Activated B cell treated with CpG ODN at 0.5 μM for 24 hours (primary cell): ENCODE data around the gene CSDE1. TPM values are rescaled to one million over a fixed set of nuclear protein-coding genes. Genes with fewer than 3 reads are reported as not detected.

Experiments used
- ATAC-seq: fragments of 200-7000 bp; cut with Tn5 transposase; one replicate; pipeline ENCODE4 v1.10.0; 2021; ENCODE audit warnings: low read depth, mild to moderate bottlenecking, moderate library complexity
- CTCF ChIA-PET: fragments of 350-600 bp; sonication (Branson Sonifier 250); formaldehyde crosslinking; loops from one replicate; lab custom pipeline; 2021; ENCODE audit warnings: antibody characterized with exemption; lab: Charles Lee
- POLR2A ChIA-PET: fragments of 350-600 bp; sonication (Branson Sonifier 250); formaldehyde crosslinking; loops from one replicate; lab custom pipeline; 2021; ENCODE audit warnings: antibody characterized with exemption; lab: Charles Lee
- DNase-seq: peaks from one replicate; pipeline ENCODE4 v3.0.0; 2022
- H3K27ac Mint-ChIP-seq: one replicate; pipeline ENCODE4 v1.8.0; 2020; ENCODE audit warnings: mixed read lengths
- H3K27me3 Mint-ChIP-seq: one replicate; pipeline ENCODE4 v1.8.0; 2021; ENCODE audit warnings: mixed read lengths
- H3K36me3 Mint-ChIP-seq: one replicate; pipeline ENCODE4 v1.8.0; 2021; ENCODE audit warnings: low read depth, mixed read lengths
- H3K4me1 Mint-ChIP-seq: one replicate; pipeline ENCODE4 v1.8.0; 2021; ENCODE audit warnings: mixed read lengths
- H3K4me3 Mint-ChIP-seq: one replicate; pipeline ENCODE4 v1.8.0; 2020; ENCODE audit warnings: mild to moderate bottlenecking, mixed read lengths
- H3K9me3 Mint-ChIP-seq: one replicate; pipeline ENCODE4 v1.8.0; 2020; ENCODE audit warnings: mixed read lengths
- intact Hi-C: fragments of 100-400 bp; cut with micrococcal nuclease; formaldehyde crosslinking; loops from one replicate; pipeline ENCODE4 v1.15.1; 2024
- total RNA-seq: library from RNA; stranded (reverse); gene quantifications from 2 replicates; pipeline ENCODE4 v1.2.3, GENCODE V29; 2022
- TF ChIP-seq, protein P1 (sequence below): fragments of 200-600 bp; IDR thresholded peaks from one replicate; pipeline ENCODE4 v1.8.0; 2022; ENCODE audit warnings: antibody characterized with exemption, mild to moderate bottlenecking

Gene CSDE1
- total RNA-seq, 1 donor from 2014 or later = 416 TPM

DNA sequence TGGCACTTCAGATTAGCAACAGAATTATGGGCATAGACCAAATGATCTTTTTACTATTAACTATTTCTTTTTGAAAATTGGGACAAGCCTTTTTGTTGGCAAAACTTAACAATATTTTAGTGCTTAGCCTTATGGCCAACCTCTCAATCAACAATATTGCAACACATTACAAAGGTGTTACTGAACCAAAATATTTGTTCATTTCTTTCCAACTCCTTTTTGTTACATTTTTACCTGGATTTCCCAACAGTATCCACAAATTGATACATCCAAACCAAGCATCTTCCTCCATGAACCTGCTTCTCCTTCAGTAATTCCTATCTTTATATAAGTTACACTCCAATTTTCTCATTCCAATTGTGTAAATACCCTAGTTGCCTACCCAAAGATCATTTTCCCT is 61.0 kb downstream of the CSDE1 start:
- TF ChIP-seq, protein P1, sequence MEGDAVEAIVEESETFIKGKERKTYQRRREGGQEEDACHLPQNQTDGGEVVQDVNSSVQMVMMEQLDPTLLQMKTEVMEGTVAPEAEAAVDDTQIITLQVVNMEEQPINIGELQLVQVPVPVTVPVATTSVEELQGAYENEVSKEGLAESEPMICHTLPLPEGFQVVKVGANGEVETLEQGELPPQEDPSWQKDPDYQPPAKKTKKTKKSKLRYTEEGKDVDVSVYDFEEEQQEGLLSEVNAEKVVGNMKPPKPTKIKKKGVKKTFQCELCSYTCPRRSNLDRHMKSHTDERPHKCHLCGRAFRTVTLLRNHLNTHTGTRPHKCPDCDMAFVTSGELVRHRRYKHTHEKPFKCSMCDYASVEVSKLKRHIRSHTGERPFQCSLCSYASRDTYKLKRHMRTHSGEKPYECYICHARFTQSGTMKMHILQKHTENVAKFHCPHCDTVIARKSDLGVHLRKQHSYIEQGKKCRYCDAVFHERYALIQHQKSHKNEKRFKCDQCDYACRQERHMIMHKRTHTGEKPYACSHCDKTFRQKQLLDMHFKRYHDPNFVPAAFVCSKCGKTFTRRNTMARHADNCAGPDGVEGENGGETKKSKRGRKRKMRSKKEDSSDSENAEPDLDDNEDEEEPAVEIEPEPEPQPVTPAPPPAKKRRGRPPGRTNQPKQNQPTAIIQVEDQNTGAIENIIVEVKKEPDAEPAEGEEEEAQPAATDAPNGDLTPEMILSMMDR = no peak
- H3K4me3 Mint-ChIP-seq = no peak overlapping the region
- no peaks in the 10 kb centered on the region for H3K4me1 Mint-ChIP-seq

DNA sequence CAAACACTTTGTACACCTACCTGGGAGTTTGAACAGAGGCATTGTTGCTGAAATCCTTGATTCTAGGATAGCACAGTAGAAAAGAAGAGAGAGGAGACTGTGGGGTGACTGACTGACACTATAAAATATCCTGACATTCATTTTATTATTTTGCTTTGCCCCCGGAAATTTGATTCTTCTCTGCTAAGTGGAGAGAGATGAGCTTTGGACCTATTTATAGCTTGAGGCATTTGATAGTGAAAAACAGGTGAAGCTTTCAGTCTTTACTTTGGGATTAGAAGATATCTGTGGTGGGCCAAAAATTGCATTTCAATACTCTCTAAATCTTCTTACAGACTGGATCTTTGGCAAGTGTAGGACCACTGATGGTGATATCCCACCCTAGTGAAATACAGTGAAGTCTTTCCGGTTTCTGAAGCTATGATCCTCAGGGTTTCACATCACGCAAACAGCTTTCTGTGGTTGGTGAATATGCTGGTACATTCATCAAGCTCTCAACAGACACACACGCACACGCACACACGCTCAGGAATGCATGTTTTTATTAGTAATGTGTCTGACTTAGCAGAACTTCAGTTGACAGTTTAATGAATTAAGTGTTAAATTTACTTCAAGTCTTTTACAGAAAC is 62.2 kb downstream of the CSDE1 start, which contains the start of gene AMPD1:
AMPD1 (minus strand) TSS at position 117 of the 629 bp plus-strand sequence; CDS start at position 42, 75 bp downstream.
- TF ChIP-seq, protein P1 = no peak
- intact Hi-C loops = no loop called here
- Mint-ChIP-seq H3K36me3 (no peaks in the 10 kb centered on the region), H3K27ac (no peak within 1 kb of the TSS), H3K27me3 (peaks cover 8% of the 10 kb centered on the region), H3K4me3 (no peak within 1 kb of the TSS), H3K4me1 (no peaks in the 10 kb centered on the region), H3K9me3 (no peaks in the 10 kb centered on the region)
- ChIA-PET POLR2A (no interaction called here), CTCF (interaction anchor here (1.0 kb wide), 1 partner anchor 19 kb away, joined by 4 read pairs; no protein-coding TSS in a partner anchor)
- no peak for ATAC-seq
- no peak for DNase-seq

More for the DNA sequence above, 61.0 kb downstream of the CSDE1 start:
- DNase-seq (no peak), ATAC-seq (no peak)
- Mint-ChIP-seq H3K27ac (no peak overlapping the region), H3K27me3 (peaks cover 7% of the 10 kb centered on the region), H3K9me3 (no peaks in the 10 kb centered on the region), H3K36me3 (no peaks in the 10 kb centered on the region)
- intact Hi-C loops = no loop called here
- CTCF ChIA-PET = no interaction called here
- POLR2A ChIA-PET = no interaction called here

DNA sequence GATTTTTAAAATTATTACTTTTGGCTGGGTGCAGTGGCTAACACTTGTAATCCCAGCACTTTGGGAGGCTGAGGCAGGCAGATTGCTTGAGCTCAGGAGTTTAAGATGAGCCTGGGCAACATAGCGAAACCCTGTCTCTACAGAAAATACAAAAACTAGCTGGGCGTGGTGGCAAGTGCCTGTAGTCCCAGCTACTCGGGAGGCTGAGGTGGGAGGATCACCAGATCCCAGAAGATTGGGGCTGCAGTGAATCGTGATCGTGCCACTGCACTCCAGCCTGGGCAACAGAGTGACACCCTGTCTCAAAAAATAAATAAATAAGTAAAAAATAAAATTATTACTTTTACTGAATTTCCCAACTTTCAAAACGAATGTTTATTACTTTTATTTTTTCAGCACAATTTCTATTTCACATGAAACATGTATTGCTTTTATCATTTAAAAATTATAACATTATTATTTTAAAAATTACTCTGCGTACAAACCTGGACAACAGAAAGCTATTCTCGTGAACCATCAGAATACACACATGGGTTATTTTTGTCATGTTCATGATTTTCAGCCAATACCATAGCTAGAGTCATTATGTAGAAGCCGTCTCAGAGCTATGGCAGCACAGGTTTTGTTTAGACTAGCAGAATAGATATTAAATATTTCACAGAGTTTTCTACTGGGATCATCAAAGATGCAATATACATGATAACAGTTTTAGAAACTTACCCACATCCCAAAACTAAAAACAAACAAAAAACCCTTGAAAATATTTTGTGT is 63.1 kb downstream of the CSDE1 start:
- ChIA-PET CTCF (interaction anchor here (1.0 kb wide), 1 partner anchor 20 kb away, joined by 4 read pairs; no protein-coding TSS in a partner anchor), POLR2A (no interaction called here)
- intact Hi-C loops = no loop called here
- TF ChIP-seq, protein P1 = no peak
- DNase-seq (no peak), ATAC-seq (no peak)
- Mint-ChIP-seq H3K27ac (no peak overlapping the region), H3K4me1 (no peaks in the 10 kb centered on the region), H3K36me3 (no peaks in the 10 kb centered on the region), H3K4me3 (no peak overlapping the region), H3K27me3 (peaks cover 10% of the 10 kb centered on the region), H3K9me3 (no peaks in the 10 kb centered on the region)

DNA sequence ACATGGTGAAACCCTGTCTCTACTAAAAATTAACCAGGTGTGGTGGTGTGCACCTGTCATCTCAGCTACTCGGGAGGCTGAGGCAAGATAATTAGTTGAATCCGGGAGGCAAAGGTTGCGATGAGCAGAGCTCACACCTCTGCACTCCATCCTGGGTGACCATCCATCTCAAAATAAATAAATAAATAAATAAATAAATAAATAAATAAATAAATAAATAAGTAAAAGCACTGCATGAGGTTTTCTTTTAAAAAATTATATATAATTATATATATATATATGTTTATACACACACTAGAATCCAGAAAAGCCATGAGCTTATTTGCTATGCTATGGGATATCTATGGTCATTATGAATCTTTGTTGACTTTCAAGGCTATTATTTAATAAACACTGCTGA is 64.8 kb downstream of the CSDE1 start:
- Mint-ChIP-seq H3K4me1 (no peaks in the 10 kb centered on the region), H3K27ac (no peak overlapping the region), H3K4me3 (no peak overlapping the region), H3K9me3 (no peaks in the 10 kb centered on the region), H3K27me3 (peaks cover 12% of the 10 kb centered on the region), H3K36me3 (no peaks in the 10 kb centered on the region)
- TF ChIP-seq, protein P1 = no peak
- DNase-seq (no peak), ATAC-seq (no peak)
- CTCF ChIA-PET = no interaction called here
- intact Hi-C loops = no loop called here
- POLR2A ChIA-PET = no interaction called here

DNA sequence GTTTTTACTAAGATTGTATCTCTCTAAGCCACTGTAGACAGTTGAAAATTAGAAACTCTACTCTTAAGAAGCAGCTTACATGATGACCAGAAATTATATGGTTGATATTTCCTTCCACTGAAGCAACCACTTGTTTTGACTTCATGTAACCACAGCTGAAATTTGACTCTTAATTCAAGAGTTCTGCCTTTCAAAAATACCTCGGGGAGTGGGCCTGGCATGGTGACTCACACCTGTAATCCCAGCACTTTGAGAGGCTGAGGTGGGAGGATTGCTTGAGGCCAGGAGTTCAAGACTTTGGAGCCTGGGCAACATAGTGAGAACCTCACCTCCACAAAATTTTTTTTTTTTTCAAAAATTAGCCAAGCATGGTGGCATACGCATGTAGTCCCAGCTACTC is 66.7 kb downstream of the CSDE1 start:
- peaks cover 19% of the 10 kb centered on the region for H3K27me3 Mint-ChIP-seq
- H3K27ac Mint-ChIP-seq = no peak overlapping the region
- ChIA-PET POLR2A (no interaction called here), CTCF (no interaction called here)
- TF ChIP-seq, protein P1 = no peak
- intact Hi-C loops = no loop called here
- H3K4me1 Mint-ChIP-seq = no peaks in the 10 kb centered on the region
- no peaks in the 10 kb centered on the region for H3K36me3 Mint-ChIP-seq
- DNase-seq = no peak
- H3K4me3 Mint-ChIP-seq = no peak overlapping the region
- no peaks in the 10 kb centered on the region for H3K9me3 Mint-ChIP-seq
- ATAC-seq = no peak
